Measurements from ENCODE around the gene COL27A1. TPM values are rescaled to one million over a fixed set of nuclear protein-coding genes. Genes with fewer than 3 reads are reported as not detected.

COL27A1 gene
- total and polyA plus RNA-seq, 9 of the 15 experiments (the other 6 are each of a cell fraction or from before 2014, with no cell fraction given): 0.07 TPM; not detected in 8

DNA sequence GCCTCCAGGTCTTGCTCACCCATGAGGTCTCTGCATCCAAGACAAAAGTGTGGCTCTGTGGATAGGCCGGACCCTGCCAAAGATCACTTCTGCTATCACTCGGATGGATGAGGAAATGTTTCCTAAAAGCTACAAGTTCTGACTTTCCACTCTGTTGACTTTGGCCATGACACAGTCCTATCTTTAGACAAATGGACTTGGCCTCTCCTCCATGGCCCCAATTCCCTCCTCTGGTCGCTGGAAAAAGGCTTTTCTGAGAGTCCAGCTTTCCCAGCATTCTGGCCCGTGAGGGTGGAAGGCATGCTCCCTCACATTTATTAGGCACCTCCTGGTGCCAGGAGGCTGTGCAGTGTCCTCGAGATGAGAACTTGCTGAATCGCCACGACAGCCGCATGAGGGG, 83.1 kb downstream of the COL27A1 start (continued):
- no peak for TF ChIP-seq ZNF511 (CRISPR knock-in tag; IDR thresholded peaks at IDR 0.05)

DNA sequence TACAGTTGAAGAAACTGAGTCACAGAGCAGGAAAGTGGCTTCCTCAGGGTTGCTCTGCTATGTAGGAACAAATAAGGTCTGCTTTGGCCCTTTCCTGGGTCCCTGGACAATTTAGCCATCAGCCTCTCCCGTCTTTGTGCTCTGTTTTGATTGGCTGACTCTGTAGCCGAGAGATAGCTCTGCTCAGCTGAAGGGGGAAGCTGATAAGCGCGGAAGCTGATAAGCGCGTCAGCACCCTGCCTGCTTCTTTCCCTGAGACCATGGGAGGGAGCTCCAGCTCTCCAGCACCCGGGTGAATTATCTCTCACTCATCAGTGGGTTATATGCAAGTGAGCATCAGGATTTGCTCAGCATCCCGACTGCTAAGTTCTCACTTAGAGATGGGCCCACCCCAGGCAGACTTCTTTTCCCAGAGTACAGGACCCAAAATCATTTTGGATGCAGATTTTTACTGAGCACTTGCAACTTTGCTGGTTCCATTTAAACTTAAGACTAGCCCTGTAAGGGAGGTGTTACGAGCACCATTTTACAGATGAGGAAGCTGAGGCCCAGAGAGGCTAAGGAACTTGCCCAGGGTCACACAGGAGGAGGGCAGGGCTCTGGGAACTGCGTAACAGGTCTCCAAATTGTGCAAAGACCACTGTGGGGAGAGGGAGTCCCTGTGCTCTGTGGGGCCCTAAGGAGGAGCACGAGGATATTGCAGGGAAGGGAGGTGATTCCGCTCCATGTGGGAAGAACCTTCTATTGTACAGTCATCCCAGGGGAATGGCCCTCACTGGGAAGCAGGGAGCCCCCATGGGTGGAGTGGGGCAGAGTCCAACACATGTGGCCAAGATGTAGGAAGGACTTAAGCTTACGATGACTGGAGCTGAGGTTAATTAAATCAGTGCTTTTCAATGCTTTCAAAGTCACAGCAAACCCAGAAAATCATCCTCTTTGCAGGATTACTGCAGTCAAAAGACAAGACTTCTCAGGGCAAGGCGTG, 83.8 kb downstream of the COL27A1 start:
- WGBS (ENCODE audit: insufficient coverage, low coverage, missing lambda C conversion rate): 10% methylated on average over 14 of the region's 14 CpGs
- CTCF ChIA-PET (ENCODE audit: low intra/inter-chr PET ratio): interaction anchor here (0.6 to 2.4 kb wide), 2 partner anchors 40 to 52 kb away, joined by 3 to 10 read pairs; no protein-coding TSS in a partner anchor
- peak; percentile 80 to 91 (median 90) for DNase-seq (ENCODE audit: extremely low read depth in 1 of 4, low spot score in 3 of 4)
- Histone ChIP-seq H4K20me1 (replicated peaks; ENCODE audit: control insufficient read depth, insufficient read depth, low read length) (peaks cover 33% of the 10 kb centered on the region), H3K4me1 (replicated peaks in 1 of 2; ENCODE audit: control insufficient read depth in 2 of 2, insufficient read depth in 2 of 2, low read length in 2 of 2) (peaks cover 3 to 6% of the 10 kb centered on the region in 2 experiments; a peak in 2 of 5 replicates), H3K27ac (ENCODE audit: extremely low read depth, low read depth, low read length) (no peak overlapping the region), H3K27me3 (ENCODE audit: control insufficient read depth in 2 of 2, insufficient read depth in 2 of 2, low read length in 2 of 2) (peaks cover 19 to 43% of the 10 kb centered on the region in 2 experiments), H3K79me2 (ENCODE audit: control insufficient read depth, insufficient read depth, low read length) (no peaks in the 10 kb centered on the region), H2AFZ (ENCODE audit: low read depth, low read length) (no peak overlapping the region), H3K9me1 (ENCODE audit: control insufficient read depth, insufficient read depth, low read length) (no peaks in the 10 kb centered on the region), H3K4me3 (no peak overlapping the region), H3K9ac (ENCODE audit: insufficient read depth in 1 of 2, low read depth in 2 of 2, low read length in 2 of 2) (no peak overlapping the region), H3K4me2 (ENCODE audit: insufficient read depth, low read length) (0 out of 2 replicates have a peak overlapping the region, but pooled peaks have one; percentile 3), H3K9me3 (replicated peaks; ENCODE audit: control insufficient read depth, insufficient read depth, low read depth, low read length) (no peaks in the 10 kb centered on the region), H3K36me3 (ENCODE audit: control insufficient read depth, insufficient read depth, low read length) (no peaks in the 10 kb centered on the region)
- intact Hi-C loops (cut with micrococcal nuclease) (no loop called here), in situ Hi-C loops (cut with MboI) (no loop called here)
- BruUV-seq (replicated peaks): no TSS peak
- peak; percentile 96 for FAIRE-seq
- POLR2A ChIA-PET: interaction anchor here (0.6 to 0.7 kb wide), 2 partner anchors 9 to 684 kb away, joined by 3 to 4 read pairs; no protein-coding TSS in a partner anchor
- ATAC-seq: peak; percentile 89
- TF ChIP-seq ESRRB (CRISPR knock-in tag; IDR thresholded peaks at IDR 0.05; ENCODE audit: borderline replicate concordance): no peak
- no peak for TF ChIP-seq OTX1 (CRISPR knock-in tag; IDR thresholded peaks at IDR 0.05)
- TF ChIP-seq NR2C2 (CRISPR knock-in tag; IDR thresholded peaks at IDR 0.05): no peak
- TF ChIP-seq NR2C2 (tag; IDR thresholded peaks at IDR 0.05): no peak
- no peak for TF ChIP-seq GATAD2A (IDR thresholded peaks at IDR 0.05)
- TF ChIP-seq EWSR1 (IDR thresholded peaks at IDR 0.05; ENCODE audit: borderline replicate concordance, low read depth, partially characterized antibody): no peak
- TF ChIP-seq KAT7 (CRISPR knock-in tag; IDR thresholded peaks at IDR 0.05; ENCODE audit: borderline replicate concordance): no peak
- no peak for TF ChIP-seq DIDO1 (tag; IDR thresholded peaks at IDR 0.05; ENCODE audit: low read depth)
- TF ChIP-seq PRMT5 (CRISPR knock-in tag; IDR thresholded peaks at IDR 0.05): no peak
- no peak for TF ChIP-seq ZNF184 (CRISPR knock-in tag; IDR thresholded peaks at IDR 0.05)
- no peak for TF ChIP-seq ZC3H4 (CRISPR knock-in tag; IDR thresholded peaks at IDR 0.05; ENCODE audit: borderline replicate concordance)
- TF ChIP-seq HNRNPH1 (optimal IDR thresholded peaks at IDR 0.05; ENCODE audit: low read depth, low read length): no peak
- TF ChIP-seq ZNF699 (CRISPR knock-in tag; IDR thresholded peaks at IDR 0.05; ENCODE audit: insufficient replicate concordance): no peak
- TF ChIP-seq ZNF124 (CRISPR knock-in tag; IDR thresholded peaks at IDR 0.05): no peak
- TF ChIP-seq TGIF2 (CRISPR knock-in tag; IDR thresholded peaks at IDR 0.05): no peak
- TF ChIP-seq SMAD3 (CRISPR knock-in tag; conservative IDR thresholded peaks at IDR 0.05): 0 out of 2 replicates have a peak, but pooled peaks have one; percentile 13
- TF ChIP-seq GABPB1 (CRISPR knock-in tag; IDR thresholded peaks at IDR 0.05): no peak
- no peak for TF ChIP-seq ZFP30 (CRISPR knock-in tag; IDR thresholded peaks at IDR 0.05; ENCODE audit: borderline replicate concordance)
- TF ChIP-seq TAL1 (IDR thresholded peaks at IDR 0.05): peak; percentile 94
- no peak for TF ChIP-seq SIN3A (IDR thresholded peaks at IDR 0.05; ENCODE audit: borderline replicate concordance in 2 of 2, control insufficient read depth in 1 of 2, low read depth in 2 of 2, low read length in 2 of 2)

All from K562 (cell line).